K562 (cell line): Measurements from ENCODE around the gene MAP2K6. TPM values are rescaled to one million over a fixed set of nuclear protein-coding genes. Genes with fewer than 3 reads are reported as not detected.

Source experiments
- ATAC-seq: fragments of 200-7000 bp; cut with Tn5 transposase; 3 replicates; pipeline ENCODE4 v1.9.1; 2020; ENCODE audit warnings: moderate library complexity
- BruUV-seq: library from RNA; stranded (reverse); fragments of 400-500 nt; replicated peaks from 2 replicates; lab custom pipeline; 2021; lab: Mats Ljungman, UMichigan
- CTCF ChIA-PET: fragments of 300-600 bp; formaldehyde crosslinking; extraction: SDS; loops from one replicate; lab custom pipeline; 2021; ENCODE audit warnings: low intra/inter-chr PET ratio; lab: Yijun Ruan, JAX
- POLR2A ChIA-PET: fragments of 300-600, 350-650 bp; sonication (Branson Sonifier 250); formaldehyde crosslinking; extraction: SDS; loops from one replicate; lab custom pipeline; 2021; ENCODE audit warnings: antibody characterized with exemption, inconsistent platforms; lab: Yijun Ruan, JAX
- DNase-seq, 4 experiments: peaks; one replicate each; pipeline versions ENCODE4 v3.0.0 to v3.0.0-alpha.2; 2011 to 2018; ENCODE audit warnings: low spot score in 3 of 4, mixed read lengths in 3 of 4; ENCODE audit errors: extremely low read depth in 1 of 4
- FAIRE-seq: peaks from 2 replicates; lab custom pipeline; 2011; peaks lifted over from hg19 to GRCh38; lab: Jason Lieb, UNC
- H2AFZ ChIP-seq: 2 replicates; pipeline ENCODE4 v1.6.0; 2011; ENCODE audit warnings: low read depth, low read length, control low read depth, inconsistent platforms
- H3K27ac ChIP-seq: fragments of 200-600 bp; 3 replicates; pipeline ENCODE4 v1.8.0; 2011; ENCODE audit warnings: low read depth, mild to moderate bottlenecking, control low read depth, inconsistent platforms, low read length, moderate library complexity, mixed read lengths; ENCODE audit errors: extremely low read depth
- H3K27me3 ChIP-seq, 2 experiments: fragments of 300-600 bp in 1 of 2; 2 replicates in 1 of 2; 3 replicates in 1 of 2; pipeline versions ENCODE4 v1.6.0 to v1.8.0; 2011; ENCODE audit warnings: inconsistent platforms in 2 of 2, low read length in 2 of 2, mild to moderate bottlenecking in 1 of 2, mixed read lengths in 1 of 2, moderate library complexity in 1 of 2; ENCODE audit not compliant: control insufficient read depth in 2 of 2, insufficient read depth in 2 of 2
- H3K36me3 ChIP-seq: fragments of 300-600 bp; 3 replicates; pipeline ENCODE4 v1.8.0; 2011; ENCODE audit warnings: mild to moderate bottlenecking, low read length, inconsistent platforms; ENCODE audit not compliant: control insufficient read depth, insufficient read depth
- H3K4me1 ChIP-seq, 2 experiments: fragments of 200-600 bp in 1 of 2; replicated peaks in 1 of 2; 2 replicates in 1 of 2; 3 replicates in 1 of 2; pipeline versions ENCODE4 v1.5.1 to v1.8.0; 2011; ENCODE audit warnings: inconsistent platforms in 2 of 2, low read length in 2 of 2, mild to moderate bottlenecking in 1 of 2, mixed read lengths in 1 of 2, moderate library complexity in 1 of 2; ENCODE audit not compliant: control insufficient read depth in 2 of 2, insufficient read depth in 2 of 2
- H3K4me2 ChIP-seq: 2 replicates; pipeline ENCODE4 v1.6.1; 2011; ENCODE audit warnings: low read length, control low read depth, inconsistent platforms, mixed read lengths; ENCODE audit not compliant: insufficient read depth
- H3K4me3 ChIP-seq: fragments of 200-600 bp; sonication (generic), shearing (Covaris generic); 2 replicates; pipeline ENCODE4 v1.5.1; 2016; ENCODE audit warnings: control low read depth, inconsistent platforms
- H3K79me2 ChIP-seq: fragments of 200-600 bp; 3 replicates; pipeline ENCODE4 v1.8.0; 2011; ENCODE audit warnings: low read length, inconsistent platforms; ENCODE audit not compliant: control insufficient read depth, insufficient read depth
- H3K9ac ChIP-seq, 2 experiments: 2 replicates each; pipeline versions ENCODE4 v1.6.0 to v1.6.1; 2011; ENCODE audit warnings: low read depth in 2 of 2, low read length in 2 of 2, control low read depth in 1 of 2, inconsistent platforms in 1 of 2, mild to moderate bottlenecking in 1 of 2, mixed read lengths in 1 of 2; ENCODE audit not compliant: insufficient read depth in 1 of 2
- H3K9me1 ChIP-seq: one replicate; pipeline ENCODE4 v1.6.0; 2011; ENCODE audit warnings: inconsistent platforms, mild to moderate bottlenecking, low read length, moderate library complexity; ENCODE audit not compliant: control insufficient read depth, insufficient read depth
- H3K9me3 ChIP-seq: replicated peaks from 2 replicates; pipeline ENCODE4 v1.5.1; 2011; ENCODE audit warnings: low read depth, low read length, inconsistent platforms; ENCODE audit not compliant: control insufficient read depth, insufficient read depth
- H4K20me1 ChIP-seq: replicated peaks from 2 replicates; pipeline ENCODE4 v1.6.1; 2011; ENCODE audit warnings: low read length, inconsistent platforms, mixed read lengths; ENCODE audit not compliant: control insufficient read depth, insufficient read depth
- DDX20 ChIP-seq: fragments of 450-650 bp; IDR thresholded peaks from 2 replicates; pipeline ENCODE4 v1.6.1; 2016; ENCODE audit warnings: missing genetic modification characterization, low read depth, mild to moderate bottlenecking, missing compliant biosample characterization, moderate library complexity
- HNRNPL ChIP-seq: fragments of 200-400 bp; formaldehyde crosslinking; IDR thresholded peaks from 2 replicates; pipeline ENCODE4 v1.6.1; 2017; ENCODE audit warnings: low read depth, mild to moderate bottlenecking, low read length
- SIX5 ChIP-seq, 2 experiments: IDR thresholded peaks; 2 replicates each; pipeline ENCODE4 v1.6.1; 2011; ENCODE audit warnings: low read length in 2 of 2, borderline replicate concordance in 1 of 2, low read depth in 1 of 2, mild to moderate bottlenecking in 1 of 2, moderate library complexity in 1 of 2; ENCODE audit not compliant: insufficient read depth in 1 of 2
- TAF7 ChIP-seq: fragments of 450-650 bp; IDR thresholded peaks from 2 replicates; pipeline ENCODE4 v1.6.1; 2016; ENCODE audit warnings: missing genetic modification characterization, missing compliant biosample characterization
- WGBS: fragments of 100-300 bp; shearing (Covaris generic); methylation state at CpG from one replicate; pipeline ENCODE4 v1.1.6; 2016; ENCODE audit warnings: low coverage, mixed read lengths; ENCODE audit not compliant: insufficient coverage; ENCODE audit errors: missing lambda C conversion rate; 5-methylcytosine and 5-hydroxymethylcytosine counted together
- in situ Hi-C: fragments of 300-500 bp; cut with MboI; formaldehyde crosslinking; loops from 4 replicates; pipeline ENCODE4 v1.15.0; 2018; ENCODE audit warnings: inconsistent platforms, mixed read lengths
- intact Hi-C: fragments of 100-400 bp; cut with micrococcal nuclease; formaldehyde crosslinking; loops from 2 replicates; pipeline ENCODE4 v1.14.2; 2022
- polyA plus RNA-seq, 8 experiments: library from polyadenylated mRNA; depleted of rRNA in 4 of 8; stranded (reverse) in 5 of 8; unstranded in 3 of 8; fragments of >200 nt; fragmentation: Nextera tagmentation in 2 of 8; fragmentation: Illumina TruSeq in 1 of 8; extraction: Ambion mirVana in 2 of 8; extraction: Trizol in 1 of 8; gene quantifications; 2 replicates each; pipeline versions ENCODE4 v1.2.1 to v1.2.3, GENCODE V29; 2011 to 2014; ENCODE audit warnings: inconsistent platforms in 1 of 8, missing spikeins in 1 of 8
- total RNA-seq, 7 experiments: library from RNA; depleted of rRNA in 6 of 7; stranded (reverse); fragments of >200 nt in 6 of 7; fragmentation: Illumina TruSeq in 2 of 7; extraction: Trizol in 2 of 7; gene quantifications; 2 replicates each; pipeline versions ENCODE4 v1.2.1 to v1.2.3, GENCODE V29; 2011 to 2021; ENCODE audit warnings: low replicate concordance in 1 of 7
- TF ChIP-seq, protein P1 (sequence below): fragments of 250-450 bp; sonication (Bioruptor Pico); IDR thresholded peaks from 2 replicates; pipeline ENCODE4 v1.8.0; 2021; ENCODE audit warnings: mild to moderate bottlenecking, moderate library complexity

MAP2K6 gene
- total and polyA plus RNA-seq, 9 of the 15 experiments (the other 6 are each of a cell fraction or from before 2014, with no cell fraction given) = 0.07 to 0.13 TPM; not detected in 7

DNA sequence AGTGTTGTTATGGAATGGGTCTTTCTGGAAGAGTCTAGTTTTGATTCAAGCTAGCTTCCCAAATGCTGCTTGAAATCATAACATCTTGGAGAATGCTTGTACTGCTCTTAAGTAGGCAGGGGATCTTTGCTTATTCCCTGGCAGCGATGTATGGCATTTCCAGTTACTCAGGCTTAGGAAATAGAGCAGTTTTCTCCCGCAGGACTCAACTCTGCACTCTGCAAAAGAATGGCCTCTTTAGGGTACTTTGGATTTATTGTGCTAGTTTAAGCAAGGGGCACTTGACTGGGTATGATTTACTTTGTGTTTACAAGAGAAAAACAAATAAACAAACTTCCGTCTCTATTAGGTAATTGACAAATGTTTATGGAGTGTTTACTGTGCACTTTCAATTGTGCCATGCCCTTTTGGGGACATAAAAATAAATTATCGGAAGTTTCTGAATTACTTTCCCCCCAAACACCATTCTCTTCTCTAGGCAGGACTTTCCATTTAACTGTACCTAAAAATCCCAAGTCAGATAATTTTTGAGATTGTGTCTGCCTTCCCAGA is 164.0 kb downstream of the MAP2K6 start:
- Histone ChIP-seq H3K4me1 (no peaks in the 10 kb centered on the region), H2AFZ (no peak overlapping the region), H3K9me3 (no peaks in the 10 kb centered on the region), H3K27me3 (no peaks in the 10 kb centered on the region), H3K9me1 (no peaks in the 10 kb centered on the region), H3K9ac (no peak overlapping the region), H4K20me1 (no peaks in the 10 kb centered on the region), H3K27ac (no peak overlapping the region), H3K4me3 (no peak overlapping the region), H3K4me2 (no peak overlapping the region), H3K36me3 (no peaks in the 10 kb centered on the region), H3K79me2 (no peaks in the 10 kb centered on the region)
- ChIA-PET CTCF (no interaction called here), POLR2A (interaction anchor here (0.7 kb wide), 1 partner anchor 101 kb away, joined by 4 read pairs; no protein-coding TSS in a partner anchor)
- TF ChIP-seq HNRNPL (no peak), TAF7 (no peak), DDX20 (no peak), SIX5 (IDR thresholded peaks at IDR 0.05; ENCODE audit: borderline replicate concordance in 1 of 2, insufficient read depth in 1 of 2, low read depth in 1 of 2, low read length in 2 of 2) (no peak)
- TF ChIP-seq, protein P1, sequence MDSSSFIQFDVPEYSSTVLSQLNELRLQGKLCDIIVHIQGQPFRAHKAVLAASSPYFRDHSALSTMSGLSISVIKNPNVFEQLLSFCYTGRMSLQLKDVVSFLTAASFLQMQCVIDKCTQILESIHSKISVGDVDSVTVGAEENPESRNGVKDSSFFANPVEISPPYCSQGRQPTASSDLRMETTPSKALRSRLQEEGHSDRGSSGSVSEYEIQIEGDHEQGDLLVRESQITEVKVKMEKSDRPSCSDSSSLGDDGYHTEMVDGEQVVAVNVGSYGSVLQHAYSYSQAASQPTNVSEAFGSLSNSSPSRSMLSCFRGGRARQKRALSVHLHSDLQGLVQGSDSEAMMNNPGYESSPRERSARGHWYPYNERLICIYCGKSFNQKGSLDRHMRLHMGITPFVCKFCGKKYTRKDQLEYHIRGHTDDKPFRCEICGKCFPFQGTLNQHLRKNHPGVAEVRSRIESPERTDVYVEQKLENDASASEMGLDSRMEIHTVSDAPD = no peak
- WGBS = 0% methylated on average over 4 of the region's 4 CpGs
- no peak for ATAC-seq
- no TSS peak for BruUV-seq
- DNase-seq = no peak
- intact Hi-C loops (no loop called here), in situ Hi-C loops (no loop called here)
- no peak for FAIRE-seq
